PC-9 (cell line): ENCODE results near the gene ROBO1.

ENCODE experiments used
- EZH2 ChIP-seq: fragments of 200-600 bp; sonication (generic); IDR thresholded peaks from 2 replicates; pipeline ENCODE4 v1.8.0; 2017; ENCODE audit warnings: antibody characterized with exemption, low read depth
- TF ChIP-seq, protein P1 (sequence below): fragments of 200-600 bp; sonication (generic); conservative IDR thresholded peaks from 2 replicates; pipeline ENCODE4 v1.6.1; 2017; ENCODE audit warnings: mixed run types, antibody characterized with exemption, mild to moderate bottlenecking, moderate library complexity

DNA sequence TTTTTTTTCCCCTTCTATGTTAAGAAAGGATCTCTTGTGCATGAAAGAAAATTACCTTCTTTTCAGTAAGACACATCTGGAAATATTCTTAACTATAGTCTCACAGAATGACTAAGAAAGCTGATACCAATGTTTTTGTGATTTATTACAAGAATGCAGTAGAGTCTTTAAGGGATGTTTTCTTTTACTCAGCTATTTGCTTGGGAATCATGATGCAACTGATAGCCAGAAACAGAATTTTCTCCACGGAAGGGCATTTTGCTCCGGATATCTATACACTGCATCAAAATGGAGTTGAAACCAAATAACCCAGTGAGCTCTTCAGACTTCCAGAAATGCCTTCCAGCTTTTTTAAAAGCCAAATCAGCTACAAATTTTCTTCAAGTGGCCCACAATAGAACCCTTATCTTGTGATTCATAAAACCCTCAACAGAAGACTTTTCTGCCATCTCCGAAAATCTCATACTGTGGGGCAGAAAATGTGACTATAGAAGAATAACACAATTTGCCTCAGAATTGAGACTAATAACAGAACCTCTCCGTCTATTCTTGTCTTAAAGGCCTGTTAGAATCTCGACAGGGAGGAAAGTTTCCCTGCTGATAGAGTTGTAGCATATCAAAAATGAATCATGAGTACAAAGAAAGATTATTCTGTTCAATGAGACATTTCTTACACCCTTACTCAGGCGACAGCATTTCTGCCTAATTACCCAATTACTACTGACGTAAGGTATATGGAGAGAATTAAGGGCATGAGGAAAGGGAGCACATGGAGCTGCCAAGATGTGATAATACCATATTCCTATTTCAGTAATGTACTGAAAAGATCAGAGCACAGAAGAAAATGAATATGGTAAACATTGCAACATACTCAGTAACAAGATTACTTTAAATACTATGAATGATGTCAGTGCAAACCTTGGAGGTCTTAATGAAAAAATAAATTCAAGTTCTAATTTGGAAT is 900.1 kb downstream of the ROBO1 start:
- TF ChIP-seq, protein P1, sequence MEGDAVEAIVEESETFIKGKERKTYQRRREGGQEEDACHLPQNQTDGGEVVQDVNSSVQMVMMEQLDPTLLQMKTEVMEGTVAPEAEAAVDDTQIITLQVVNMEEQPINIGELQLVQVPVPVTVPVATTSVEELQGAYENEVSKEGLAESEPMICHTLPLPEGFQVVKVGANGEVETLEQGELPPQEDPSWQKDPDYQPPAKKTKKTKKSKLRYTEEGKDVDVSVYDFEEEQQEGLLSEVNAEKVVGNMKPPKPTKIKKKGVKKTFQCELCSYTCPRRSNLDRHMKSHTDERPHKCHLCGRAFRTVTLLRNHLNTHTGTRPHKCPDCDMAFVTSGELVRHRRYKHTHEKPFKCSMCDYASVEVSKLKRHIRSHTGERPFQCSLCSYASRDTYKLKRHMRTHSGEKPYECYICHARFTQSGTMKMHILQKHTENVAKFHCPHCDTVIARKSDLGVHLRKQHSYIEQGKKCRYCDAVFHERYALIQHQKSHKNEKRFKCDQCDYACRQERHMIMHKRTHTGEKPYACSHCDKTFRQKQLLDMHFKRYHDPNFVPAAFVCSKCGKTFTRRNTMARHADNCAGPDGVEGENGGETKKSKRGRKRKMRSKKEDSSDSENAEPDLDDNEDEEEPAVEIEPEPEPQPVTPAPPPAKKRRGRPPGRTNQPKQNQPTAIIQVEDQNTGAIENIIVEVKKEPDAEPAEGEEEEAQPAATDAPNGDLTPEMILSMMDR = no peak
- TF ChIP-seq EZH2 = no peak
